ENCODE measurements around the gene NOS1AP. TPM values are rescaled to one million over a fixed set of nuclear protein-coding genes. Genes with fewer than 3 reads are reported as not detected.
A peak's percentile ranks its signal among the peaks of the same experiment; 100 is the strongest.

Gene NOS1AP
- total RNA-seq, 1 donor from 2014 or later: 0.20 TPM

GRCh38 chr1:162363823-162364222, 294.3 kb downstream of the NOS1AP start:
- DNase-seq (ENCODE audit: low read depth in 2 of 2): no peak

GRCh38 chr1:162364498-162364897, 295.0 kb downstream of the NOS1AP start:
- DNase-seq (ENCODE audit: low read depth in 2 of 2): no peak

- no peak for DNase-seq (ENCODE audit: low read depth in 2 of 2)
Observed at GRCh38 chr1:162365284-162366020, 296.0 kb downstream of the NOS1AP start.

- DNase-seq (ENCODE audit: low read depth in 2 of 2): no peak
Observed at GRCh38 chr1:162366149-162366548, 296.7 kb downstream of the NOS1AP start.

- no peak for DNase-seq (ENCODE audit: low read depth in 2 of 2)
Observed at GRCh38 chr1:162366671-162367070, 297.2 kb downstream of the NOS1AP start.

GRCh38 chr1:162367073-162367472, 297.6 kb downstream of the NOS1AP start:
- DNase-seq (ENCODE audit: low read depth in 2 of 2): no peak

- DNase-seq (ENCODE audit: low read depth in 2 of 2): no peak
Observed at GRCh38 chr1:162367772-162368171, 298.3 kb downstream of the NOS1AP start.

- DNase-seq (ENCODE audit: low read depth in 2 of 2): no peak
Observed at GRCh38 chr1:162368451-162368850, 299.0 kb downstream of the NOS1AP start.

GRCh38 chr1:162369571-162369970, 300.1 kb downstream of the NOS1AP start:
- no peak for DNase-seq (ENCODE audit: low read depth in 2 of 2)

GRCh38 chr1:162370161-162370560, 300.7 kb downstream of the NOS1AP start:
- no peak for DNase-seq (ENCODE audit: low read depth in 2 of 2)

- no peak for DNase-seq (ENCODE audit: low read depth in 2 of 2)
Observed at GRCh38 chr1:162370721-162371120, 301.2 kb downstream of the NOS1AP start.

GRCh38 chr1:162371611-162372010, 302.1 kb downstream of the NOS1AP start:
- DNase-seq (ENCODE audit: low read depth in 2 of 2): no peak

- no peak for DNase-seq (ENCODE audit: low read depth in 2 of 2)
Observed at GRCh38 chr1:162372159-162373071, 302.9 kb downstream of the NOS1AP start.

- no peak for DNase-seq (ENCODE audit: low read depth in 2 of 2)
Observed at GRCh38 chr1:162373072-162373427, 303.6 kb downstream of the NOS1AP start.

- DNase-seq (ENCODE audit: low read depth in 2 of 2): peak in 1 of 2 donors; percentile 44
Observed at GRCh38 chr1:162373541-162374260, 304.2 kb downstream of the NOS1AP start.

- DNase-seq (ENCODE audit: low read depth in 2 of 2): no peak
Observed at GRCh38 chr1:162374406-162374805, 304.9 kb downstream of the NOS1AP start.

- no peak for DNase-seq (ENCODE audit: low read depth in 2 of 2)
Observed at GRCh38 chr1:162375463-162375862, 306.0 kb downstream of the NOS1AP start.

GRCh38 chr1:162376691-162377090, 307.2 kb downstream of the NOS1AP start, which contains the start of gene SPATA46:
SPATA46 (minus strand) TSS chr1:162376854; CDS start chr1:162376790, 64 bp downstream.
- DNase-seq (ENCODE audit: low read depth in 2 of 2): no peak

- DNase-seq (ENCODE audit: low read depth in 2 of 2): no peak
Observed at GRCh38 chr1:162380061-162380846, 310.8 kb downstream of the NOS1AP start.

GRCh38 chr1:162381383-162381782, 311.9 kb downstream of the NOS1AP start, which contains the start of gene C1orf226:
C1orf226 (plus strand) TSS chr1:162381728; CDS start chr1:162381902, 174 bp downstream.
- no peak for DNase-seq (ENCODE audit: low read depth in 2 of 2)

Data from lung microvascular endothelial cell (primary cell).